ENCODE results near the gene HOXA10.

The HOXA10 gene

GRCh38 chr7:27126596-27127327, 47.4 kb downstream of the HOXA10 start:
- WGBS, 2 experiments (ENCODE audit: insufficient coverage in 2 of 2), result 0% methylated on average over 1 of the region's 3 CpGs
- Histone ChIP-seq H3K9me3 (ENCODE audit: control insufficient read depth, low read length) (no peaks in the 10 kb centered on the region), H3K36me3 (ENCODE audit: control insufficient read depth, insufficient read depth, low read length) (no peaks in the 10 kb centered on the region), H3K4me1 (ENCODE audit: control insufficient read depth, insufficient read depth, low read length, poor library complexity, severe bottlenecking) (peaks cover 2% of the 10 kb centered on the region), H3K4me3 (ENCODE audit: extremely low read depth, insufficient read depth, low read length, poor library complexity, severe bottlenecking) (no peak overlapping the region), H3K27ac (ENCODE audit: low read depth, low read length, severe bottlenecking) (no peak overlapping the region)

- Histone ChIP-seq H3K4me3 (ENCODE audit: extremely low read depth, insufficient read depth, low read length, poor library complexity, severe bottlenecking) (no peak overlapping the region), H3K4me1 (ENCODE audit: control insufficient read depth, insufficient read depth, low read length, poor library complexity, severe bottlenecking) (peaks cover 2% of the 10 kb centered on the region), H3K36me3 (ENCODE audit: control insufficient read depth, insufficient read depth, low read length) (no peaks in the 10 kb centered on the region), H3K27ac (ENCODE audit: low read depth, low read length, severe bottlenecking) (no peak overlapping the region), H3K9me3 (ENCODE audit: control insufficient read depth, low read length) (no peaks in the 10 kb centered on the region)
- 4 to 8% methylated on average over 3 to 4 of the region's 5 CpGs for WGBS, 2 experiments (ENCODE audit: insufficient coverage in 2 of 2)
Measured at GRCh38 chr7:27125986-27126394, 48.1 kb downstream of the HOXA10 start.

GRCh38 chr7:27124902-27125689, 49.0 kb downstream of the HOXA10 start:
- Histone ChIP-seq H3K36me3 (ENCODE audit: control insufficient read depth, insufficient read depth, low read length) (no peaks in the 10 kb centered on the region), H3K27ac (ENCODE audit: low read depth, low read length, severe bottlenecking) (no peak overlapping the region), H3K4me1 (ENCODE audit: control insufficient read depth, insufficient read depth, low read length, poor library complexity, severe bottlenecking) (peaks cover 2% of the 10 kb centered on the region), H3K9me3 (ENCODE audit: control insufficient read depth, low read length) (no peaks in the 10 kb centered on the region), H3K4me3 (ENCODE audit: extremely low read depth, insufficient read depth, low read length, poor library complexity, severe bottlenecking) (no peak overlapping the region)
- WGBS, 2 experiments (ENCODE audit: insufficient coverage in 2 of 2), result 13% methylated on average over 4 of the region's 8 CpGs; no CpG with 5 or more reads in 1 of the 2 experiments

GRCh38 chr7:27124096-27124901, 49.8 kb downstream of the HOXA10 start:
- Histone ChIP-seq H3K27ac (ENCODE audit: low read depth, low read length, severe bottlenecking) (peak overlapping the region; percentile 23), H3K9me3 (ENCODE audit: control insufficient read depth, low read length) (no peaks in the 10 kb centered on the region), H3K36me3 (ENCODE audit: control insufficient read depth, insufficient read depth, low read length) (no peaks in the 10 kb centered on the region), H3K4me1 (ENCODE audit: control insufficient read depth, insufficient read depth, low read length, poor library complexity, severe bottlenecking) (no peaks in the 10 kb centered on the region), H3K4me3 (ENCODE audit: extremely low read depth, insufficient read depth, low read length, poor library complexity, severe bottlenecking) (no peak overlapping the region)
- 3 to 4% methylated on average over 33 to 37 of the region's 43 CpGs for WGBS, 2 experiments (ENCODE audit: insufficient coverage in 2 of 2)

- WGBS, 2 experiments (ENCODE audit: insufficient coverage in 2 of 2), result 5 to 18% methylated on average over 13 to 14 of the region's 26 CpGs
- H3K27ac ChIP-seq (ENCODE audit: low read depth, low read length, severe bottlenecking), result no peak overlapping the region
- H3K4me3 ChIP-seq (ENCODE audit: extremely low read depth, insufficient read depth, low read length, poor library complexity, severe bottlenecking), result no peak overlapping the region
Measured at GRCh38 chr7:27123477-27124053, 50.6 kb downstream of the HOXA10 start.

GRCh38 chr7:27123007-27123476, 51.1 kb downstream of the HOXA10 start:
- Histone ChIP-seq H3K36me3 (ENCODE audit: control insufficient read depth, insufficient read depth, low read length) (no peaks in the 10 kb centered on the region), H3K4me3 (ENCODE audit: extremely low read depth, insufficient read depth, low read length, poor library complexity, severe bottlenecking) (no peak overlapping the region), H3K9me3 (ENCODE audit: control insufficient read depth, low read length) (no peaks in the 10 kb centered on the region), H3K27ac (ENCODE audit: low read depth, low read length, severe bottlenecking) (peak overlapping the region; percentile 36), H3K4me1 (ENCODE audit: control insufficient read depth, insufficient read depth, low read length, poor library complexity, severe bottlenecking) (no peaks in the 10 kb centered on the region)
- WGBS, 2 experiments (ENCODE audit: insufficient coverage in 2 of 2), result 3 to 5% methylated on average over 5 to 7 of the region's 14 CpGs

More at GRCh38 chr7:27123477-27124053, 50.6 kb downstream of the HOXA10 start:
- Histone ChIP-seq H3K4me1 (ENCODE audit: control insufficient read depth, insufficient read depth, low read length, poor library complexity, severe bottlenecking) (no peaks in the 10 kb centered on the region), H3K9me3 (ENCODE audit: control insufficient read depth, low read length) (no peaks in the 10 kb centered on the region), H3K36me3 (ENCODE audit: control insufficient read depth, insufficient read depth, low read length) (no peaks in the 10 kb centered on the region)

GRCh38 chr7:27122077-27122910, 51.8 kb downstream of the HOXA10 start:
- Histone ChIP-seq H3K27ac (ENCODE audit: low read depth, low read length, severe bottlenecking) (peak overlapping the region; percentile 36), H3K4me3 (ENCODE audit: extremely low read depth, insufficient read depth, low read length, poor library complexity, severe bottlenecking) (no peak overlapping the region), H3K36me3 (ENCODE audit: control insufficient read depth, insufficient read depth, low read length) (no peaks in the 10 kb centered on the region), H3K4me1 (ENCODE audit: control insufficient read depth, insufficient read depth, low read length, poor library complexity, severe bottlenecking) (no peaks in the 10 kb centered on the region), H3K9me3 (ENCODE audit: control insufficient read depth, low read length) (no peaks in the 10 kb centered on the region)
- WGBS, 2 experiments (ENCODE audit: insufficient coverage in 2 of 2), result 3 to 4% methylated on average over 26 to 28 of the region's 42 CpGs

GRCh38 chr7:27121684-27122076, 52.4 kb downstream of the HOXA10 start:
- Histone ChIP-seq H3K4me3 (ENCODE audit: extremely low read depth, insufficient read depth, low read length, poor library complexity, severe bottlenecking) (no peak overlapping the region), H3K27ac (ENCODE audit: low read depth, low read length, severe bottlenecking) (no peak overlapping the region), H3K36me3 (ENCODE audit: control insufficient read depth, insufficient read depth, low read length) (no peaks in the 10 kb centered on the region), H3K9me3 (ENCODE audit: control insufficient read depth, low read length) (no peaks in the 10 kb centered on the region), H3K4me1 (ENCODE audit: control insufficient read depth, insufficient read depth, low read length, poor library complexity, severe bottlenecking) (no peaks in the 10 kb centered on the region)
- WGBS, 2 experiments (ENCODE audit: insufficient coverage in 2 of 2), result 17 to 19% methylated on average over 7 of the region's 7 CpGs
